SK-N-SH treated with all-trans-retinoic acid at 6 μM for 48 hours (cell line): ENCODE results near the gene TMEM107.

Source experiments
- CREB5 ChIP-seq: fragments of 250-450 bp; sonication (Bioruptor Pico); IDR thresholded peaks from 2 replicates; pipeline ENCODE4 v1.5.1; 2020; ENCODE audit warnings: low read depth, mild to moderate bottlenecking, moderate library complexity
- POU6F1 ChIP-seq: fragments of 250-450 bp; sonication (Bioruptor Pico); IDR thresholded peaks from 2 replicates; pipeline ENCODE4 v1.8.0; 2021; ENCODE audit warnings: low read depth, mild to moderate bottlenecking, moderate library complexity, borderline replicate concordance
- ZFP3 ChIP-seq: fragments of 250-450 bp; sonication (Bioruptor Pico); IDR thresholded peaks from 2 replicates; pipeline ENCODE4 v1.5.0; 2020; ENCODE audit warnings: mild to moderate bottlenecking, moderate library complexity
- ZNF565 ChIP-seq: fragments of 450-650 bp; formaldehyde crosslinking; conservative IDR thresholded peaks from 2 replicates; pipeline ENCODE4 v1.5.0; 2020; ENCODE audit warnings: low read depth, mild to moderate bottlenecking, moderate library complexity
- ZNF70 ChIP-seq: fragments of 450-650 bp; formaldehyde crosslinking; IDR thresholded peaks from 2 replicates; pipeline ENCODE4 v1.5.0; 2020; ENCODE audit warnings: mild to moderate bottlenecking, moderate library complexity
- TF ChIP-seq, protein P1 (sequence below): fragments of 250-450 bp; sonication (Bioruptor Pico); IDR thresholded peaks from 2 replicates; pipeline ENCODE4 v1.5.1; 2021; ENCODE audit warnings: mild to moderate bottlenecking, moderate library complexity

GRCh38 chr17:8189041-8189710 is 13.0 kb upstream of the TMEM107 start:
- TF ChIP-seq POU6F1 (CRISPR knock-in tag) (no peak), ZNF70 (no peak), CREB5 (no peak), ZNF565 (CRISPR knock-in tag) (no peak), ZFP3 (no peak)
- TF ChIP-seq, protein P1, sequence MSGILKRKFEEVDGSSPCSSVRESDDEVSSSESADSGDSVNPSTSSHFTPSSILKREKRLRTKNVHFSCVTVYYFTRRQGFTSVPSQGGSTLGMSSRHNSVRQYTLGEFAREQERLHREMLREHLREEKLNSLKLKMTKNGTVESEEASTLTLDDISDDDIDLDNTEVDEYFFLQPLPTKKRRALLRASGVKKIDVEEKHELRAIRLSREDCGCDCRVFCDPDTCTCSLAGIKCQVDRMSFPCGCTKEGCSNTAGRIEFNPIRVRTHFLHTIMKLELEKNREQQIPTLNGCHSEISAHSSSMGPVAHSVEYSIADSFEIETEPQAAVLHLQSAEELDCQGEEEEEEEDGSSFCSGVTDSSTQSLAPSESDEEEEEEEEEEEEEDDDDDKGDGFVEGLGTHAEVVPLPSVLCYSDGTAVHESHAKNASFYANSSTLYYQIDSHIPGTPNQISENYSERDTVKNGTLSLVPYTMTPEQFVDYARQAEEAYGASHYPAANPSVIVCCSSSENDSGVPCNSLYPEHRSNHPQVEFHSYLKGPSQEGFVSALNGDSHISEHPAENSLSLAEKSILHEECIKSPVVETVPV (CRISPR knock-in tag): no peak
